ENCODE results near the gene TNFSF13.

- TF ChIP-seq CTCF (IDR thresholded peaks at IDR 0.05) (no peak), POLR2A (IDR thresholded peaks at IDR 0.05) (no peak)
These were observed 44.6 kb upstream of the TNFSF13 start for GRCh38 chr17:7513850-7514419.
